ENCODE measurements around the gene ARRDC1. TPM values are rescaled to one million over a fixed set of nuclear protein-coding genes. Genes with fewer than 3 reads are reported as not detected.

The ARRDC1 gene
- total and polyA plus RNA-seq, 8 donors = 26.2 to 77.3 (median 32.6) TPM

- ATAC-seq = no peak
Observed at GRCh38 chr9:137650259-137650658, 44.8 kb downstream of the ARRDC1 start.

GRCh38 chr9:137650779-137651178 lies 45.3 kb downstream of the ARRDC1 start:
- Histone ChIP-seq H3K4me3 (no peak overlapping the region), H3K36me3 (peaks cover 0 to 31% of the 10 kb centered on the region in 2 donors), H3K9me3 (no peaks in the 10 kb centered on the region), H3K27ac (no peak overlapping the region), H3K4me1 (peaks cover 0 to 28% of the 10 kb centered on the region in 2 donors), H3K27me3 (no peaks in the 10 kb centered on the region)
- intact Hi-C loops (cut with DNase I) = no loop called here
- no peak for ATAC-seq
- TF ChIP-seq CTCF (IDR thresholded peaks at IDR 0.05) = no peak
- no peak for DNase-seq

More at GRCh38 chr9:137650259-137650658, 44.8 kb downstream of the ARRDC1 start:
- H3K27ac ChIP-seq = no peak overlapping the region
- H3K27me3 ChIP-seq = no peaks in the 10 kb centered on the region
- intact Hi-C loops (cut with DNase I) = no loop called here
- TF ChIP-seq CTCF (IDR thresholded peaks at IDR 0.05) = no peak
- DNase-seq = no peak
- H3K9me3 ChIP-seq = no peaks in the 10 kb centered on the region
- H3K36me3 ChIP-seq = peaks cover 0 to 28% of the 10 kb centered on the region in 2 donors
- H3K4me3 ChIP-seq = no peak overlapping the region
- peaks cover 0 to 28% of the 10 kb centered on the region in 2 donors for H3K4me1 ChIP-seq

- H3K36me3 ChIP-seq = peaks cover 0 to 31% of the 10 kb centered on the region in 2 donors
- ATAC-seq = no peak
- TF ChIP-seq CTCF (IDR thresholded peaks at IDR 0.05) = no peak
- H3K4me3 ChIP-seq = no peak overlapping the region
- intact Hi-C loops (cut with DNase I) = no loop called here
- no peaks in the 10 kb centered on the region for H3K27me3 ChIP-seq
- no peaks in the 10 kb centered on the region for H3K9me3 ChIP-seq
- DNase-seq = no peak
- peaks cover 0 to 11% of the 10 kb centered on the region in 2 donors for H3K4me1 ChIP-seq
- H3K27ac ChIP-seq = no peak overlapping the region
Observed at GRCh38 chr9:137656416-137656815, 50.9 kb downstream of the ARRDC1 start.

- Histone ChIP-seq H3K27ac (no peak overlapping the region), H3K9me3 (no peaks in the 10 kb centered on the region), H3K36me3 (peaks cover 0 to 19% of the 10 kb centered on the region in 2 donors), H3K4me3 (no peak overlapping the region), H3K4me1 (peaks cover 0 to 11% of the 10 kb centered on the region in 2 donors), H3K27me3 (no peaks in the 10 kb centered on the region)
- ATAC-seq = no peak
- TF ChIP-seq CTCF (IDR thresholded peaks at IDR 0.05) = no peak
- no peak for DNase-seq
- intact Hi-C loops (cut with DNase I) = no loop called here
Observed at GRCh38 chr9:137657606-137658005, 52.1 kb downstream of the ARRDC1 start.

GRCh38 chr9:137658781-137659180 lies 53.3 kb downstream of the ARRDC1 start:
- intact Hi-C loops (cut with DNase I) = no loop called here
- no peak for TF ChIP-seq CTCF (IDR thresholded peaks at IDR 0.05)
- DNase-seq = no peak
- Histone ChIP-seq H3K27ac (no peak overlapping the region), H3K4me3 (no peak overlapping the region), H3K27me3 (no peaks in the 10 kb centered on the region), H3K9me3 (no peaks in the 10 kb centered on the region), H3K36me3 (peaks cover 0 to 15% of the 10 kb centered on the region in 2 donors), H3K4me1 (peaks cover 0 to 11% of the 10 kb centered on the region in 2 donors)
- ATAC-seq = no peak

Measured in left lung (tissue), 10 donors.